ENCODE data around the gene OGFOD2.

OGFOD2 gene

GRCh38 chr12:122942637-122943036, 32.4 kb upstream of the OGFOD2 start:
- H3K27ac ChIP-seq (ENCODE audit: low read depth, low read length), result no peak overlapping the region
- no peaks in the 10 kb centered on the region for H3K9me3 ChIP-seq (ENCODE audit: low read length)
- no peak overlapping the region for H3K9ac ChIP-seq (ENCODE audit: low read length)
- no peak overlapping the region for H3K4me3 ChIP-seq (ENCODE audit: low read depth in 1 of 2, low read length in 2 of 2)
- H3K27me3 ChIP-seq (ENCODE audit: control insufficient read depth in 1 of 2, insufficient read depth in 2 of 2, low read length in 2 of 2), result no peaks in the 10 kb centered on the region
- peaks cover 15% of the 10 kb centered on the region for H3K4me1 ChIP-seq (ENCODE audit: insufficient read depth, low read length)
- H3K36me3 ChIP-seq (ENCODE audit: insufficient read depth, low read length), result no peaks in the 10 kb centered on the region

GRCh38 chr12:122943196-122943595, 31.8 kb upstream of the OGFOD2 start:
- Histone ChIP-seq H3K9me3 (ENCODE audit: low read length) (no peaks in the 10 kb centered on the region), H3K27me3 (ENCODE audit: control insufficient read depth in 1 of 2, insufficient read depth in 2 of 2, low read length in 2 of 2) (no peaks in the 10 kb centered on the region), H3K36me3 (ENCODE audit: insufficient read depth, low read length) (no peaks in the 10 kb centered on the region), H3K4me1 (ENCODE audit: insufficient read depth, low read length) (peaks cover 15% of the 10 kb centered on the region), H3K9ac (ENCODE audit: low read length) (no peak overlapping the region), H3K4me3 (ENCODE audit: low read depth in 1 of 2, low read length in 2 of 2) (no peak overlapping the region), H3K27ac (ENCODE audit: low read depth, low read length) (no peak overlapping the region)

GRCh38 chr12:122944605-122945592, 30.1 kb upstream of the OGFOD2 start:
- Histone ChIP-seq H3K36me3 (ENCODE audit: insufficient read depth, low read length) (no peaks in the 10 kb centered on the region), H3K9ac (ENCODE audit: low read length) (no peak overlapping the region), H3K9me3 (ENCODE audit: low read length) (no peaks in the 10 kb centered on the region), H3K27me3 (ENCODE audit: control insufficient read depth in 1 of 2, insufficient read depth in 2 of 2, low read length in 2 of 2) (no peaks in the 10 kb centered on the region), H3K4me3 (ENCODE audit: low read depth in 1 of 2, low read length in 2 of 2) (no peak overlapping the region), H3K4me1 (ENCODE audit: insufficient read depth, low read length) (peaks cover 15% of the 10 kb centered on the region), H3K27ac (ENCODE audit: low read depth, low read length) (no peak overlapping the region)

GRCh38 chr12:122946690-122947341, 28.2 kb upstream of the OGFOD2 start:
- H3K27ac ChIP-seq (ENCODE audit: low read depth, low read length), result no peak overlapping the region
- H3K4me1 ChIP-seq (ENCODE audit: insufficient read depth, low read length), result peaks cover 15% of the 10 kb centered on the region

GRCh38 chr12:122947352-122947792, 27.7 kb upstream of the OGFOD2 start:
- H3K9ac ChIP-seq (ENCODE audit: low read length), result no peak overlapping the region
- no peaks in the 10 kb centered on the region for H3K27me3 ChIP-seq (ENCODE audit: control insufficient read depth in 1 of 2, insufficient read depth in 2 of 2, low read length in 2 of 2)
- no peak overlapping the region for H3K4me3 ChIP-seq (ENCODE audit: low read depth in 1 of 2, low read length in 2 of 2)
- no peak overlapping the region for H3K27ac ChIP-seq (ENCODE audit: low read depth, low read length)
- H3K4me1 ChIP-seq (ENCODE audit: insufficient read depth, low read length), result peaks cover 15% of the 10 kb centered on the region
- H3K9me3 ChIP-seq (ENCODE audit: low read length), result no peaks in the 10 kb centered on the region
- H3K36me3 ChIP-seq (ENCODE audit: insufficient read depth, low read length), result no peaks in the 10 kb centered on the region

More at GRCh38 chr12:122946690-122947341, 28.2 kb upstream of the OGFOD2 start:
- no peaks in the 10 kb centered on the region for H3K27me3 ChIP-seq (ENCODE audit: control insufficient read depth in 1 of 2, insufficient read depth in 2 of 2, low read length in 2 of 2)
- H3K4me3 ChIP-seq (ENCODE audit: low read depth in 1 of 2, low read length in 2 of 2), result no peak overlapping the region
- no peak overlapping the region for H3K9ac ChIP-seq (ENCODE audit: low read length)
- no peaks in the 10 kb centered on the region for H3K9me3 ChIP-seq (ENCODE audit: low read length)
- H3K36me3 ChIP-seq (ENCODE audit: insufficient read depth, low read length), result no peaks in the 10 kb centered on the region

- H3K27ac ChIP-seq (ENCODE audit: low read depth, low read length), result no peak overlapping the region
- H3K4me1 ChIP-seq (ENCODE audit: insufficient read depth, low read length), result peaks cover 15% of the 10 kb centered on the region
- no peaks in the 10 kb centered on the region for H3K27me3 ChIP-seq (ENCODE audit: control insufficient read depth in 1 of 2, insufficient read depth in 2 of 2, low read length in 2 of 2)
Measured at GRCh38 chr12:122948605-122949004, 26.4 kb upstream of the OGFOD2 start.

GRCh38 chr12:122949405-122949804, 25.6 kb upstream of the OGFOD2 start:
- H3K27me3 ChIP-seq (ENCODE audit: control insufficient read depth in 1 of 2, insufficient read depth in 2 of 2, low read length in 2 of 2), result no peaks in the 10 kb centered on the region
- no peak overlapping the region for H3K9ac ChIP-seq (ENCODE audit: low read length)
- H3K36me3 ChIP-seq (ENCODE audit: insufficient read depth, low read length), result no peaks in the 10 kb centered on the region
- no peaks in the 10 kb centered on the region for H3K9me3 ChIP-seq (ENCODE audit: low read length)
- no peak overlapping the region for H3K27ac ChIP-seq (ENCODE audit: low read depth, low read length)
- H3K4me1 ChIP-seq (ENCODE audit: insufficient read depth, low read length), result peaks cover 15% of the 10 kb centered on the region
- H3K4me3 ChIP-seq (ENCODE audit: low read depth in 1 of 2, low read length in 2 of 2), result no peak overlapping the region

More at GRCh38 chr12:122948605-122949004, 26.4 kb upstream of the OGFOD2 start:
- no peaks in the 10 kb centered on the region for H3K9me3 ChIP-seq (ENCODE audit: low read length)
- H3K9ac ChIP-seq (ENCODE audit: low read length), result no peak overlapping the region
- H3K36me3 ChIP-seq (ENCODE audit: insufficient read depth, low read length), result no peaks in the 10 kb centered on the region
- no peak overlapping the region for H3K4me3 ChIP-seq (ENCODE audit: low read depth in 1 of 2, low read length in 2 of 2)

GRCh38 chr12:122949816-122950675, 25.0 kb upstream of the OGFOD2 start:
- Histone ChIP-seq H3K4me3 (ENCODE audit: low read depth in 1 of 2, low read length in 2 of 2) (no peak overlapping the region), H3K9ac (ENCODE audit: low read length) (no peak overlapping the region), H3K36me3 (ENCODE audit: insufficient read depth, low read length) (no peaks in the 10 kb centered on the region)

GRCh38 chr12:122951406-122951805, 23.6 kb upstream of the OGFOD2 start:
- Histone ChIP-seq H3K9me3 (ENCODE audit: low read length) (no peaks in the 10 kb centered on the region), H3K27me3 (ENCODE audit: control insufficient read depth in 1 of 2, insufficient read depth in 2 of 2, low read length in 2 of 2) (no peaks in the 10 kb centered on the region), H3K4me1 (ENCODE audit: insufficient read depth, low read length) (peaks cover 11% of the 10 kb centered on the region), H3K4me3 (ENCODE audit: low read depth in 1 of 2, low read length in 2 of 2) (no peak overlapping the region), H3K27ac (ENCODE audit: low read depth, low read length) (no peak overlapping the region), H3K9ac (ENCODE audit: low read length) (no peak overlapping the region), H3K36me3 (ENCODE audit: insufficient read depth, low read length) (no peaks in the 10 kb centered on the region)

More at GRCh38 chr12:122949816-122950675, 25.0 kb upstream of the OGFOD2 start:
- Histone ChIP-seq H3K9me3 (ENCODE audit: low read length) (no peaks in the 10 kb centered on the region), H3K27ac (ENCODE audit: low read depth, low read length) (no peak overlapping the region), H3K27me3 (ENCODE audit: control insufficient read depth in 1 of 2, insufficient read depth in 2 of 2, low read length in 2 of 2) (no peaks in the 10 kb centered on the region), H3K4me1 (ENCODE audit: insufficient read depth, low read length) (peaks cover 15% of the 10 kb centered on the region)

- no peaks in the 10 kb centered on the region for H3K9me3 ChIP-seq (ENCODE audit: low read length)
- no peak overlapping the region for H3K27ac ChIP-seq (ENCODE audit: low read depth, low read length)
- H3K27me3 ChIP-seq (ENCODE audit: control insufficient read depth in 1 of 2, insufficient read depth in 2 of 2, low read length in 2 of 2), result no peaks in the 10 kb centered on the region
- no peak overlapping the region for H3K4me3 ChIP-seq (ENCODE audit: low read depth in 1 of 2, low read length in 2 of 2)
- H3K36me3 ChIP-seq (ENCODE audit: insufficient read depth, low read length), result no peaks in the 10 kb centered on the region
- peaks cover 3% of the 10 kb centered on the region for H3K4me1 ChIP-seq (ENCODE audit: insufficient read depth, low read length)
- H3K9ac ChIP-seq (ENCODE audit: low read length), result no peak overlapping the region
Measured at GRCh38 chr12:122951979-122952892, 22.8 kb upstream of the OGFOD2 start.
